Measurements from ENCODE around the gene ARRDC2. TPM values are rescaled to one million over a fixed set of nuclear protein-coding genes. Genes with fewer than 3 reads are reported as not detected.
"Not testable (repeated sequence)": the region's sequence is repeated elsewhere in the genome, so short reads cannot be mapped to it uniquely, and the experiment has no call there.

The ARRDC2 gene
- 68.1 and 80.2 TPM in 2 replicates for total RNA-seq

DNA sequence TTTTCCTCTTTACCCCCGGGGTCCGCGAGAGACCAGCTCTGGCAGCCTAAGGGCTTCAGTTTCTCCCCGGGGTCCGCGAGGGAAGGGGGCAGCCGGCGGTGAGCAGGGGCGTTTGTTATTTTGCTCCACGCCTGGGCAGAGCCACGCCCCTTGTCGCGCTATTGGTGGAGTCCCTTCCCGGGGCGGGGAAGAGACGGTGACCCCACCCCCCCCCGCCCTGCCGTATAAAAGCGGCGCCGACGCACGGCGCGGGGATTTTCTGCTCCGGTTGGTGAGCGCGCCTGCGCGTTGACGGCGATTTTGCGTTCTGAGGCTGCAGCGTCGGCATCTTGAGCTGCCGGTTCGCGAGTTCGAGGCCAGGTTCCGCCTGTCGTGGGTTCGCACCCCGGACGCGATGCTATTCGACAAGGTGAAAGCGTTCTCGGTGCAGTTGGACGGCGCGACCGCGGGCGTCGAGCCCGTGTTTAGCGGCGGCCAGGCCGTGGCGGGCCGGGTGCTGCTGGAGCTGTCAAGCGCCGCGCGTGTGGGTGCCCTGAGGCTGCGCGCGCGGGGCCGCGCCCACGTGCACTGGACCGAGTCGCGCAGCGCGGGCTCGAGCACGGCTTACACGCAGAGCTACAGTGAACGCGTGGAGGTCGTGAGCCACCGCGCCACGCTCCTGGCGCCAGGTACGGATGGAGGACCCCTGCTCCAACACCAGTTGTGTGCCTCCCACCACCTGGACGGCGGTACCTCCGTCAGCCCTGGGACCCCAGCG, at the start of gene ARRDC2:
TSS of gene ARRDC2 (plus strand) at position 254 of the 757 bp plus-strand sequence. CDS start at position 395, 141 bp downstream.
- intact Hi-C loops (cut with micrococcal nuclease), result loop anchor here (1.0 to 2.0 kb wide), 7 partner anchors 15 to 245 kb away; no protein-coding TSS in a partner anchor

DNA sequence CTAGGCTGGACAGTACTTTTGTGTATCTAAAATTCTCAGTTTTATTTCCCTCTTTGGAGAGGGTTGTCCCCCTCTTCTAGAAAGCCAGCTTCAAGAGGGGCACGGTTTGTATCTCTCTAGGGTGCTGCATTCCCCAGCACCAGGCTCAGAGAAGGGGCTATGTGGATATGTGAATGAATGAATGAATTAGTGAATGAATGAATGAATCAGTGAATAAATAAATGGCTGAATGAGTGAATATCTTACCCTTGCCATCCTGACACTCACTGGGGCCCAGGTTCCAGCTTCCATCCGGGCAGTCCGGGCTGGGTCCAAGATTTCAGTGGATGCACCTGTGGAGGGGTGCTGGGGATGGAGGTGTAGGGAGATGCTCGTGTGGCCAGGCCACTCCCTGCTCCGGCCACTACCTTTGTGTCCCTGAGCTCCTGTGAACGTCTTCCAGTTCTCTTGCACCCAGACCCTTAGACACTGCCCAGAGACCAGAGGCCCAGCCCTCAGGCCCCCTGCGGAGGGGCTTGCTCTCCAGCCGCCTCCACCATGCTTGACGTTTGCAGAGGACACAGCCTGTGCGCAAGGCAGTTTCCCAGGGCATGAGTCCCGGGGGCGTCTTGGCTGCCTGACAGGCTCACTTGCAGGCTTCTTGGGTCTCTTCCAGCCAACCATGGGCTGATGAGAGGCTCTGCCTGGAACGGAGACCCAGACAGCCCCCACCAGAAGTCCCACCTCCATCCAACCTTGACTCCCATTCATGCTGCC, 43.9 kb upstream of the ARRDC2 start:
- intact Hi-C loops (cut with micrococcal nuclease), result no loop called here

DNA sequence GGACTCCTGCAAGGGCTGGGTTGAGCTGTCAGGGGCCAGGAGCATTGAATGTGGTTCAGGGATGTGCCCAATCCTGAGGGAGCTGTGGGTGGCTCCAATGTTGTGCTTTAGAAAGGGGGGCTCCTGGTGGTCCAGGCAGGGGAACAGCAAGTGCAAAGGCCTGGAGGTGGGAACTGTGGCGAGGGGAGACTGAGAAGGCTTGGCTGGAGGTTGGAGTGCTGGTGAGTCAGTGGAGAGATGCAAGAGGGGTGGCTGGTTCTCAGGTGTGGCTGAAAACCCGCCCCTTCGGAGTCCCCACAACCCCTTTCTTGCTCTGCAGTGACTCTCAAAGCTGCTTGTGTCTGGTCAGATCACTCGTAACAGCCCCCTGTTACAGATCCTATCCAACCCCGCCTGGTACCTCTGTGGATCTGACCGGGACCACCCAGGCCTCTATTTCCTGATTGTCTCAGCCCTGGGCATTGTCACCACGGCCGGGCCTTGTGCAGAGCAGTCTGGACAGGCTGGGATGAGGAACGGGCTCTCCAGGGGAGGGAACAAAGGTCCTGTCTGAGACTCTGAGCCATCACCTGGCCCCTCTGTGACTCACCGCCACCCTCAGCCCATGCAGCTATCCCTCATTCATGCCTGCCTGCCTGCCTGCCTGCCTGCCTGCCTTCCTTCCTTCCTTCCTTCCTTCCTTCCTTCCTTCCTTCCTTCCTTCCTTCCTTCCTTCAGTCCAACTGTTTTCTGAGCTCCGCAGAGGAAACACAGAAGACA, 42.4 kb upstream of the ARRDC2 start:
- intact Hi-C loops (cut with micrococcal nuclease), result no loop called here

DNA sequence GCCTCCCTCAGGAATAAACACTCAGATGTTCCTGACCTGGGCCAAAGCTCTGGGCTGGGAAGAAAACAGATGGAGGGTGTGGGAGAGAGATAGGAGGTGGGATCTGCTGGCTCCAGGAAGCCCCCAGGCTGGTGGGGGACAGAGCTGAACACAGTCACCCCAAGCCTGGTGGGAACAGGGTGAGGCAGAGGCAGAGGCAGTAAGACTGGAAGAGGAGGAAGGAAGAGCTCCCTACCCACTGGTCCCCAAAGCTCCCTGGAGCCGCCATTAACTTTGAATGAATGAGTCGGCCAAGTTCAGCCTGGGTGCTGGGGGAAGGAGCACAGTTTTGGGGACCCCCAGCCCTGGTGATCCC, 41.9 kb upstream of the ARRDC2 start:
- intact Hi-C loops (cut with micrococcal nuclease), result no loop called here

DNA sequence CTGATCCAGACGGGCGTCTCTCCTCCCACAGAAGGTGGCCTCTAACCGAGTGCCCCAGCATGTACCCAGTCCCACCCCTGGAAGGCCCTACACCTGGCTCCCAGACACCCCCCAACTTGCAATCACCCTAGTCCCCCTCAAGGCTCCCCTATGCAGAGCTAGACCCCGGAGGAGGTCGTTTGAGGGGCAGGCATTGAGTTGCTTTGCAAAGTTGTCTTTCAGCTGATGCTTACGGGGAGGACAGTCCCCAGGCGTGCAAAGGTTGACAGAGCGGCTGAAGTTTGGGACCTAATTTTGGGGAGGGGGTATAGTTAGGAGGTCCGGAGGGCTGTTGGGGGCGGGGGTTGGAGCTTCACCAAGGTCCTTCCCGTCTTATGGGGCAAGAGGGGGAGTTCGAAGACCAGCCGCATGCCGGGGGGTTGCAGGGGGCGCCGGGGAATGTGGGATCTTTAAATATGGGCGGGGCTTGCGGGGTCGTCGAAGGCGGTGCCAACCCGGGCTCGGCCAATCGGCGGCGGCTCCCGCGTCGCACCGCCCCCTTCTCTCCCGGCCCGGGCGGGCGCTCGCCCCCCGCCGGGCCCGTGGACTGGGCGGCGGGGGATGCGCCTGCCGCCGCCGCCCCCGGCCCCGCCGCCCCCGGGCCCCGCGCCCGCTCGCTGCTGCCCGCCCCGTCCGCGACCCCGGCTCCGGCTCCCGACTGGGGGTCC, 41.3 kb upstream of the ARRDC2 start, which contains the start of gene KCNN1:
TSS of gene KCNN1 (plus strand) at position 558 of the 707 bp plus-strand sequence. CDS start 6,782 bp downstream, outside the sequence.
- intact Hi-C loops (cut with micrococcal nuclease), result no loop called here

DNA sequence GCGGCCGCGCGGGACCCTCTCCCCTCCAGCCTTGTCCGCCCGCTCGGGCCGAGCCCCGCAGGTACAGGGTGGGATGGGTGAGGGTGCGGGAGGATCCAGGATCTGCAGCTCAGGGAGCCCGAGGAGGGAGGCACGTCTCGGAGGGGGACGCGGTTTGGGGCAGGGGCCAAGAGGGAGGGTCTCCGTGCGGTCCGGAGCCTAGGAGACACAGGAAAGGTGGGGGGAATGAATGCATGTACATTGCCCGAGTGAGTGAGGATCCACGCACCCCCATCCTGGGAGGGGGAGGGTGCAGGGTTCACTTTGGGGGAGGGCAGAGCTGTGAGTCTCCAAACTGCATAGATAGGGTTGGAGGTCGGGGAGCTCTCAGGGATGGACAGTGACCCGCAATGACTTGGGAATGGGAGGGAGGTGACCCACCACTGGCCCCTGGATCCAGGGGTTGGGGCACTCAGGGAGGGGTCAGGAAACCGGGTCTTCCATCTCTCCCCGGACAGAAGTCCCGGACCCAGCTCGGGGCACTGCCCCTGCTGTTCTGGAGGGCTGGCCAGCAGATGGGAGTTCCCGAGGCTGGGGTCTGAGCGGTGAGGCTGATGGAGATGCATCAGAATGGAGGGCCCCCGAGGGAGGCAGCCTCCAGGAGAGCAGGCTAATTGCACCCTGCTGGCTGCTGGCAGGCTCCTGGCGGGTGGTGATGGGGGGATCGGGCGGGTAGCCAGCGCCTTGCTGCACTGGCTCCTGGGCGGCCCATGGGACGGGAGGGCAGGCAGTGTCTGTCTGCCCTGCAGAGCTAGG, 40.5 kb upstream of the ARRDC2 start:
- intact Hi-C loops (cut with micrococcal nuclease), result no loop called here

- intact Hi-C loops (cut with micrococcal nuclease), result no loop called here
Measured at GRCh38 chr19:17968362-17968761, 39.6 kb upstream of the ARRDC2 start.

- intact Hi-C loops (cut with micrococcal nuclease), result no loop called here
Measured at GRCh38 chr19:17969096-17969792, 38.7 kb upstream of the ARRDC2 start.

GRCh38 chr19:17972230-17972629, 35.7 kb upstream of the ARRDC2 start:
- intact Hi-C loops (cut with micrococcal nuclease), result no loop called here

DNA sequence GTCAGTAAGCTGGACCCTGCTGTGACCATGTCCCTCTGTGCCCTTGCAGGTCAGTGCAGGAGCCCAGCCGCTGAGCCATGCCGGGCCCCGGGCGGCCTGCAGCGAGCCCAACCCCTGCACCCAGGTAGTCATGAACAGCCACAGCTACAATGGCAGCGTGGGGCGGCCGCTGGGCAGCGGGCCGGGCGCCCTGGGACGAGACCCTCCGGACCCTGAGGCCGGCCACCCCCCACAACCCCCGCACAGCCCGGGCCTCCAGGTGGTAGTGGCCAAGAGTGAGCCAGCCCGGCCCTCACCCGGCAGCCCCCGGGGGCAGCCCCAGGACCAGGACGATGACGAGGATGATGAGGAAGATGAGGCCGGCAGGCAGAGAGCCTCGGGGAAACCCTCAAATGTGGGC, 34.2 kb upstream of the ARRDC2 start:
- intact Hi-C loops (cut with micrococcal nuclease), result no loop called here

- intact Hi-C loops (cut with micrococcal nuclease), result no loop called here
Measured at GRCh38 chr19:17974551-17974950, 33.4 kb upstream of the ARRDC2 start.

DNA sequence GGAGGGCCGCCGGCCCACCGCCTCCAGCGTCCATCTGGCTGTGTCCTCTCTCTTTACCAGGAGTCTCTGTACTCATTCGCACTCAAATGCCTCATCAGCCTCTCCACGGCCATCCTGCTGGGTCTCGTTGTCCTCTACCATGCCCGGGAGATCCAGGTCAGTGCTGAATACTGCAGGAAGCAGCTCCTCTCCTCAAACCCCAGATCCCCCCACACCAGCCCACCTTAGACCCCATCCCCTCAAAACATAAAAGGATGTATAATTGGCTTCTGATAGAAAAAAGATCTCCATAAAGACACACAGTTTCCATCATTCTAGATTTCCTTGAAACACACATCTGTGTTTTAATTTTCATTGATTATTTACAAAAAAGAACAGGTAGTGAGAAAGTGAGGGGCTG, 32.9 kb upstream of the ARRDC2 start:
- intact Hi-C loops (cut with micrococcal nuclease), result no loop called here

- intact Hi-C loops (cut with micrococcal nuclease), result no loop called here
Measured at GRCh38 chr19:17977021-17977420, 30.9 kb upstream of the ARRDC2 start.

- intact Hi-C loops (cut with micrococcal nuclease), result no loop called here
Measured at GRCh38 chr19:17977488-17977887, 30.5 kb upstream of the ARRDC2 start.

GRCh38 chr19:17981611-17982010, 26.4 kb upstream of the ARRDC2 start:
- intact Hi-C loops (cut with micrococcal nuclease), result no loop called here

- intact Hi-C loops (cut with micrococcal nuclease), result no loop called here
Measured at GRCh38 chr19:17982430-17982829, 25.5 kb upstream of the ARRDC2 start.

DNA sequence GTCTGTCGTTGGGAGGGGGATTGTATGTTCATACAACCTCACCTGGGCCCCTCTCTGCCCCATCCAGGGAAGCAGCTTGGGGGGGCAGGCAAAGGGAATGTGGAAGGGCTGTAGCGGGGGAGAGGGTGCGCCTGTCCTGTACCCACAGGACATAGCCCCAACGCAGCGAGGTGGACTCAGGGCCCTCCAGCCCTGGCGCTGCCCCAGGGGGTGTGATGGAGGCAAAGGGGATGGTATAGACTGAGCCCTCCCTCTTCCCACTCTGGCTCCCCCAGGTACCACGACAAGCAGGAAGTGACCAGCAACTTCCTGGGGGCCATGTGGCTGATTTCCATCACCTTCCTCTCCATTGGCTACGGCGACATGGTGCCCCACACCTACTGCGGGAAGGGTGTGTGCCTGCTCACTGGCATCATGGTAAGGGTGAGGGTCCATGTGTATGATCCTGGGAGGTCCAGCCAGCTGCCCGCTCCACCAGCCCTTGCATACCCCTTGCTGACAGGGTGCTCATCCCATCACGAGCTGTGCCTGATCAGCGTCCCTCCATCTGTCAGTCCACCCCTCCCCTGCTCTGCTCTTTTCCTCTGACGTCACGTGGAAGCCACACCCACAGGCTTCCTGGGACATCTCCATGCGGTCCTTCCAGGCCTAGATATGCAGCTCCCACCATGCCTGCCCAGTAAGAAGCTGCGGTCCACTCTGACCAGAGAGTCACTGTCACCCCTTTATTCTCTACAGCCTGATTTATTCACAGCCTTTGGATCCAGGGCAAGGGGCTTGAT, 22.7 kb upstream of the ARRDC2 start:
- intact Hi-C loops (cut with micrococcal nuclease), result no loop called here

- intact Hi-C loops (cut with micrococcal nuclease), result not testable (repeated sequence)
Measured at GRCh38 chr19:17986569-17986968, 21.4 kb upstream of the ARRDC2 start.

DNA sequence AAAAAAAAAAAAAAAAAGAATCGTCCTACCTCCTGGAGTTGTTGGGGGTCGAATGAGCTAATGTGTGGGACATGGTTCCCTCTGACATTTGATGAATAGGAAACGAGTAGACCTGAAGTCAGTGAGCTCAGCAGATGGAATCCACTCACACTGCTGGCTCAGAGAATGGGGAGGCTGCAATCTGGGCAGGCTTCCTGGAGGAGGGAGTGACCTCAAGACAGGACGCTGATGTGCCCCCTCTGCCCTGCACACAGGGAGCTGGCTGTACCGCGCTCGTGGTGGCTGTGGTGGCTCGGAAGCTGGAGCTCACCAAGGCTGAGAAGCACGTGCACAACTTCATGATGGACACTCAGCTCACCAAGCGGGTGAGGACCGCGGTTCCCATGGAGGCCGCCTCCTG, 19.8 kb upstream of the ARRDC2 start:
- intact Hi-C loops (cut with micrococcal nuclease), result no loop called here
